Sigmoid colon (tissue), 7 donors: ENCODE results near the gene CDC27. TPM values are rescaled to one million over a fixed set of nuclear protein-coding genes. Genes with fewer than 3 reads are reported as not detected.

Experiments used
- DNase-seq: peaks from one replicate; pipeline ENCODE4 v3.0.0-alpha.2; 2019
- H3K27ac ChIP-seq, 4 donors: fragments of 200-600 bp; sonication (generic); one replicate each; pipeline ENCODE4 v1.5.1; 2016 to 2019; ENCODE audit warnings: mild to moderate bottlenecking in 1 of 4
- H3K27me3 ChIP-seq, 3 donors: fragments of 200-600 bp; sonication (generic); one replicate each; pipeline ENCODE4 v1.5.1; 2019; ENCODE audit warnings: mild to moderate bottlenecking in 1 of 3
- H3K36me3 ChIP-seq, 4 donors: fragments of 200-600 bp; sonication (generic); one replicate each; pipeline ENCODE4 v1.5.1; 2016 to 2019
- H3K4me1 ChIP-seq, 4 donors: fragments of 200-600 bp; sonication (generic); one replicate each; pipeline ENCODE4 v1.5.1; 2017 to 2019
- H3K4me3 ChIP-seq, 4 donors: fragments of 200-600 bp; sonication (generic); one replicate each; pipeline ENCODE4 v1.5.1; 2017 to 2019; ENCODE audit warnings: mild to moderate bottlenecking in 2 of 4, moderate library complexity in 1 of 4
- H3K9me3 ChIP-seq, 4 donors: fragments of 200-600 bp in 3 of 4; sonication (generic) in 3 of 4; one replicate each; pipeline versions ENCODE4 v1.5.1 to v1.6.1; 2013 to 2019
- CTCF ChIP-seq, 4 experiments: fragments of 450-650 bp in 3 of 4; fragments of 200-600 bp in 1 of 4; IDR thresholded peaks; one replicate each; pipeline ENCODE4 v1.5.1; 2016 to 2019; ENCODE audit warnings: antibody characterized with exemption in 4 of 4, mild to moderate bottlenecking in 3 of 4, moderate library complexity in 2 of 4
- EP300 ChIP-seq, 4 donors: sonication (generic); formaldehyde crosslinking; IDR thresholded peaks; one replicate each; pipeline ENCODE4 v1.6.1; 2017; ENCODE audit warnings: antibody characterized with exemption in 4 of 4
- POLR2A ChIP-seq, 2 donors: fragments of 450-650 bp; IDR thresholded peaks; one replicate each; pipeline ENCODE4 v1.6.1; 2016; ENCODE audit warnings: antibody characterized with exemption in 2 of 2, mild to moderate bottlenecking in 2 of 2, moderate library complexity in 2 of 2
- POLR2AphosphoS5 ChIP-seq, 4 donors: sonication (generic); formaldehyde crosslinking; IDR thresholded peaks; one replicate each; pipeline ENCODE4 v1.6.1; 2017; ENCODE audit warnings: antibody characterized with exemption in 4 of 4
- WGBS, 2 donors: extraction: QIAGEN DNeasy Blood & Tissue Kit; methylation state at CpG; one replicate each; pipeline ENCODE4 v1.1.7; 2013; 5-methylcytosine and 5-hydroxymethylcytosine counted together
- intact Hi-C: fragments of 100-400 bp; cut with DNase I; formaldehyde crosslinking; loops from one replicate; pipeline ENCODE4 v1.15.1; 2023
- polyA plus RNA-seq, 3 donors: library from polyadenylated mRNA; stranded (reverse); fragments of 200-250 nt; gene quantifications; one replicate each; pipeline ENCODE4 v1.2.3, GENCODE V29; 2013
- total RNA-seq, 4 donors: library from RNA; depleted of rRNA; stranded (reverse); fragments of >200 nt; gene quantifications; one replicate each; pipeline ENCODE4 v1.1.0, GENCODE V29; 2016
- donor health status: healthy with polysubstance abuse.
- donor health status: Bipolar disorder and iron deficiency.
- donor health status: healthy.

CDC27 gene
- total and polyA plus RNA-seq, 7 donors: 7.2 to 61.4 (median 41.0) TPM

GRCh38 chr17:47197821-47198220 lies 8.7 kb upstream of the CDC27 start:
- no peaks in the 10 kb centered on the region for H3K9me3 ChIP-seq
- intact Hi-C loops: no loop called here
- H3K4me3 ChIP-seq: no peak overlapping the region
- H3K4me1 ChIP-seq: no peaks in the 10 kb centered on the region
- no peaks in the 10 kb centered on the region for H3K36me3 ChIP-seq
- no peak for DNase-seq
- TF ChIP-seq POLR2A (IDR thresholded peaks at IDR 0.05) (no peak), POLR2AphosphoS5 (IDR thresholded peaks at IDR 0.05) (no peak), EP300 (IDR thresholded peaks at IDR 0.05) (no peak), CTCF (IDR thresholded peaks at IDR 0.05) (no peak)
- no peak overlapping the region for H3K27ac ChIP-seq
- no peaks in the 10 kb centered on the region for H3K27me3 ChIP-seq

GRCh38 chr17:47193931-47194511 lies 4.9 kb upstream of the CDC27 start:
- DNase-seq: no peak
- TF ChIP-seq EP300 (IDR thresholded peaks at IDR 0.05) (no peak), POLR2AphosphoS5 (IDR thresholded peaks at IDR 0.05) (no peak)

GRCh38 chr17:47192554-47192953 lies 3.5 kb upstream of the CDC27 start:
- 53 to 87% methylated on average over 6 of the region's 6 CpGs for whole genome bisulfite sequencing, 2 donors

More at GRCh38 chr17:47193931-47194511, 4.9 kb upstream of the CDC27 start:
- intact Hi-C loops: no loop called here
- WGBS, 2 donors: 98% methylated on average over 4 of the region's 4 CpGs
- no peaks in the 10 kb centered on the region for H3K27me3 ChIP-seq
- H3K27ac ChIP-seq: no peak overlapping the region
- H3K4me1 ChIP-seq: peaks cover 0 to 6% (median 0%) of the 10 kb centered on the region in 4 donors
- no peaks in the 10 kb centered on the region for H3K36me3 ChIP-seq
- H3K4me3 ChIP-seq: no peak overlapping the region
- H3K9me3 ChIP-seq: no peaks in the 10 kb centered on the region

DNA sequence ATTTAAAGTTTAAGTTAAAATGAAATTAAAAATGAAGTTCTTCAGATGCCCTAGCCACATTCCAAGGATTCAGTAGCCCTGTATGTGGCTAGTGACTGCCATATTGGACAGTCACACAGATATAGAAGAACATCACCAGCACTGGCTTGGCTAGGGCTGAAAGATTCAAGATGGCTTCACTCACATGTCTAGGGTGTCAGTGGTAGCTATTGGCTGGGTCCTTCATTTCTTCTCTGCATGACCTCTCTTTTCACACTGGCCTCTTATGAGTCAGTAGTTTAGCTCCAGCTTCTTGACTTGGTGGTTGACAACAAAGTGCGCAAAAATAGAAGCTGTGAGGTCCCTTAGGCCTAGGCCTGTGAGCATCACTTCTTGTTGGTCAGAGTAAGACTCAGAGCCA lies 1.7 kb upstream of the CDC27 start:
- Histone ChIP-seq H3K9me3 (no peaks in the 10 kb centered on the region), H3K27ac (no peak overlapping the region), H3K27me3 (no peaks in the 10 kb centered on the region), H3K36me3 (no peaks in the 10 kb centered on the region), H3K4me3 (no peak overlapping the region), H3K4me1 (peaks cover 0 to 30% (median 24%) of the 10 kb centered on the region in 4 donors)
- WGBS, 2 donors: 96 to 99% methylated on average over 1 of the region's 1 CpG
- DNase-seq: no peak
- intact Hi-C loops: no loop called here
- TF ChIP-seq POLR2A (IDR thresholded peaks at IDR 0.05) (no peak), EP300 (IDR thresholded peaks at IDR 0.05) (no peak), CTCF (IDR thresholded peaks at IDR 0.05) (no peak), POLR2AphosphoS5 (IDR thresholded peaks at IDR 0.05) (no peak)

More at GRCh38 chr17:47192554-47192953, 3.5 kb upstream of the CDC27 start:
- Histone ChIP-seq H3K9me3 (no peaks in the 10 kb centered on the region), H3K4me3 (no peak overlapping the region), H3K27me3 (no peaks in the 10 kb centered on the region), H3K36me3 (no peaks in the 10 kb centered on the region), H3K27ac (no peak overlapping the region), H3K4me1 (peaks cover 0 to 13% (median 8%) of the 10 kb centered on the region in 4 donors)
- intact Hi-C loops: no loop called here
- TF ChIP-seq POLR2A (IDR thresholded peaks at IDR 0.05): no peak
- no peak for DNase-seq

DNA sequence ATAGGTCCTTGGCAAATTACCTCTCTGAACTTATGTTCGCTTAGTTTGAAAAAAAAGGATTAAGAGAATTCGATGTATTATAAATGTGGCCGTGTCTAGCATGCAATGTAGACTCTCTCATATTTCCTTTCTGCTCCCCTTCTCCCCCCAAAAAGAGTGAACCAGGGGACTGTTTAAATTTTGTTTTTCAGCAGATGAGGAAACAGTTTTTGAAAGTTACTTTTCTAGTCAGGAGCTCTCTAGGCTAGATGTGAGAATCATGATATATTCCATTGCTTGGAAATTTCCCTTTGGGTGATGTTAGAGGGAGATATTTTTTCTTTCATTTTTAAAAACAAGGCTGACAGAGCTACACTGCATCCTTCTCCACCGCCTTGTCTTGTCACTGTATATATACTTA lies 1.1 kb upstream of the CDC27 start:
- DNase-seq: no peak
- Histone ChIP-seq H3K36me3 (no peaks in the 10 kb centered on the region), H3K9me3 (no peaks in the 10 kb centered on the region), H3K4me1 (peaks cover 0 to 36% (median 28%) of the 10 kb centered on the region in 4 donors), H3K27ac (no peak overlapping the region), H3K27me3 (no peaks in the 10 kb centered on the region), H3K4me3 (no peak overlapping the region)
- intact Hi-C loops: no loop called here
- TF ChIP-seq POLR2A (IDR thresholded peaks at IDR 0.05) (no peak), CTCF (IDR thresholded peaks at IDR 0.05) (no peak), POLR2AphosphoS5 (IDR thresholded peaks at IDR 0.05) (no peak), EP300 (IDR thresholded peaks at IDR 0.05) (no peak)
- WGBS, 2 donors: 96 to 97% methylated on average over 4 of the region's 4 CpGs
